NCI-H2196 treated with DMSO at 0.1 percent for 48 hours (cell line): Measurements from ENCODE around the gene MGAT5.

ENCODE experiments used
- DNase-seq: peaks from one replicate; lab custom pipeline; 2025; ENCODE audit not compliant: unreplicated experiment; lab: John Stamatoyannopoulos, UW

MGAT5 gene

GRCh38 chr2:134441153-134441863 lies 187.4 kb downstream of the MGAT5 start:
- no peak for DNase-seq

DNA sequence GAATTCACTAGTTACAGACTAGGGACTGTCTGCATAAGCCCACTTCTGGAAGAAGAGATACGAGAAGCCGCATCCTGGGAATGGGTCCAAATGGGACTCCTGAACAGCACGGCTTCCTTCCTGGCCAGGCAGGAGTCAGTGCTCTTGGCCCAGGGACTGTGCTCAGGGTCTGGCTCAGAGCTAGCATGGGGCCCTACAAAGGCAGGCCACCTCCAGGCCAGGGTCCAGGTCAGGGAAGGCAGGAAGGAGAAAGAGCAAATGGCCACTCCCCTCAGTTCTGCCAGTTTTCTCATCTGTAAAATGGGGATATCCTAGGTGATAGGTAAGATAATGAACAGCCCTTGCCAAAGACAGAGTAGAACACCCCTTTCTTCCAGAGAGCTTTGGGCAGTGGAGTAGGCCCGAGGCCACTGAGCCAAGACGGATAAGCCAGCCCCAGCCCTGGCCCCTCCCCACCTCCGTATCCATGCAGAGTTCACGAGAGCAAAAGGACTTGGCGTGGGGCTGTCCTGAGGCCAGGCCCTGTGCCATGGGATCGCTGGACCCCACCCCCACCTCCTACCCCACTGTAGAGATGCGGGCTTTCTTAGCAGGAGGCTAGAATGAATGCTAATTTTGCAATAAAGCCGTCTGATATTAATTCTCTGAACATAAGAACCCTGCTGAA lies 190.1 kb downstream of the MGAT5 start:
- no peak for DNase-seq

GRCh38 chr2:134445116-134445515 lies 191.2 kb downstream of the MGAT5 start:
- DNase-seq: no peak

- DNase-seq: no peak
These were observed 192.1 kb downstream of the MGAT5 start for GRCh38 chr2:134445985-134446382.

GRCh38 chr2:134446383-134447017 lies 192.6 kb downstream of the MGAT5 start:
- no peak for DNase-seq

GRCh38 chr2:134447669-134448068 lies 193.8 kb downstream of the MGAT5 start:
- DNase-seq: no peak

- DNase-seq: no peak
These were observed 194.8 kb downstream of the MGAT5 start for GRCh38 chr2:134448650-134449049.

DNA sequence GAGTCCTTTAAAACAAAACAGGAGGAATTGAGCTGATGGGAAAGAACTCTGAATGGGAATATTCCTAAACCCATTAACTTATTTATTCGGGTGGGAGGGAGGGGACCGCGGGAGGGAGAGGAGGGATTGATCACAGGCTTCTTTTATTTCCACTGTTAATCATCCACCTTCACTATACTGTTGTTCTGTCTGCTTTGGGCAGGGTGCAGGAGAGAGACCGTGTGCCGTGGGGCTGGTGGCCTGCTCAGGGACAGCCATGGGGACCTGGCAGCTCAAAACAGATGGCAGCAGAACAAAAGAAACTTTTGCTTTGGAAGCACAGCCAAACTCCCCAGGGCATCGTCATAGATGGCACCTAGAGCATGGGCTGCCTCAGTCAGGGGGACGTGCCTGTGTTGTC lies 195.3 kb downstream of the MGAT5 start:
- no peak for DNase-seq

- no peak for DNase-seq
These were observed 196.1 kb downstream of the MGAT5 start for GRCh38 chr2:134449751-134450513.

DNA sequence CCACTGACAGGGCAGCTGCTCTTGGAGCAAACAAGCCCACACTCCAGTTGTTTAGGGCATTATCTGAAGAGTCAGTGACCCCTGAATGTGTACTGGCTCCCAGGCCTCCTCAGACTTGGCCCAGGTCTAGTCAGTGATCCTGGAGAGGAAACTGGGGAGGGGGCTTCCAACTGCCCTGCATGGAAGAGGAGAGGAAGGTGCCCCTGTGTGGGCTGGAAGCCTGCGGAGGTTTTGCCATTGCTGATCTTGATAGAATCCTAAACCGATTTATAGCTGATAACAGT lies 197.4 kb downstream of the MGAT5 start:
- DNase-seq: no peak

DNA sequence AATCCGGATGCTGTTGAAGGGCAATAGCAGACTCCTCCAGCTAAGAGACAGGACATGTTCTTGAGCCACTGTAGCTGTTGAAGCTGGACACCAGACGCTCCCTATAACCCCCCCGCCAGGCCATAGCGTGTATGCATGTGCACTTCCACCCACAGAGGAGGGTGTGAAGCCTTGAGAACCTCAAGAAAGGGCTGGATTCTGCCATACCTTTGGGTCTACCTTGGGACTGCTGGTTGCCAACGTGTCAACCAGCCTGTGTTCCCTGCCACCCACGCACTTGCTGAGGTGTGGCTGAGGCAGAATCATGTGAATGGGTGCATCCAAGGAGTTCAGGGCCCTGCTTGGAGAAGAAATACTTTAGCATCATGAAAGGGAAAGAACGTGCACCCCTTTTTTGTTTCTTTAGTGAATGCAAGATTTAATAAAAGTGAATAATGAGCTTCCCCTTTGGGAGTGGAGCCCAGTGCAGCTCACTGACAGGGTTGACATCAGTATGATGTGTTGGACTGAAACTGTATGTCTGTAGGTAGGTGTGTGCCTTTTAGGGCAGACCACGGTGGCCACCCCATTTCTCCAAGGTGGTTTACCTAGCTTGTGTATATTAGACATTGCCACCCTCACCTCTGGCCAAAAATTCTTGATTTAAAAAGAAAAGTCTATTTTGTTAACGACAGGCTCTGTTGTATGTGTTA lies 198.3 kb downstream of the MGAT5 start:
- DNase-seq: no peak

DNA sequence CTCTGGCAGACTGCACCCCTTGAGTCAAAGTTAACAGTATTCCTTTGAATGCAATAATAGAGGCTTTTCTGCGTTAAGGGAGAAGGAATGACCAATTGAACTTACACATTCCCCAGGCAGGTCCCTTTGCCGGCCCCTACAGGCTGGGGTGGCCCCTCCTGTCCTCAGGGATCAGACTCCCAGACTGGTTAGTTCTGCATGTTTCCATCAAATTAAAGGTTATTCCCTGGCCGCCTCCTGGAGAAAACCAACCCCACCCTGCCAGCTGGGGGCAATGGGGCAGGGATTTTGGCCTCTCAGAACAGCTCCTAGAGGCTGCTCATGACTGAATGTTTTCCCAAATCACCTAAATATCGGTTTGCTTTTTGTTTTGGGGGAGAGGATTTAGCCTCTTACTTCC lies 199.6 kb downstream of the MGAT5 start:
- no peak for DNase-seq

DNA sequence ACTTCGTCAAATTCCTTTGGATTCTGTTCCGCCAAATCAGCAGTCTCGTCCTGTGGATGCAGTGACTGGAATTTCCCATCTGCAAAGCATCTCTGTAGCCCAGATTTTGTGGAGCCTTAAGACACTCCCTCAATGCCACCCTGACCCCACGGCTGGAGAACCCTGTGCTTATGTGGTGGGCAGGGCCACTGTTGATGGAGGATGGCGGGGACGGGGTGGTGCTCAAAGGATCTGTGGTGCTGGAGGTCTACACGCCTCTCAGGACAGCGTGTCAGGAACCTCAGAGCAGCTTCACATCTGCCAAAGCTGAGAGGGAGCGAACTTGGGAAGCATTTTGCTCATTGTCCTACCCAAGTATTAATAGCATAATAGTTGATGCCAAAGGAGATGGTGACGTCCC lies 200.1 kb downstream of the MGAT5 start:
- no peak for DNase-seq

DNA sequence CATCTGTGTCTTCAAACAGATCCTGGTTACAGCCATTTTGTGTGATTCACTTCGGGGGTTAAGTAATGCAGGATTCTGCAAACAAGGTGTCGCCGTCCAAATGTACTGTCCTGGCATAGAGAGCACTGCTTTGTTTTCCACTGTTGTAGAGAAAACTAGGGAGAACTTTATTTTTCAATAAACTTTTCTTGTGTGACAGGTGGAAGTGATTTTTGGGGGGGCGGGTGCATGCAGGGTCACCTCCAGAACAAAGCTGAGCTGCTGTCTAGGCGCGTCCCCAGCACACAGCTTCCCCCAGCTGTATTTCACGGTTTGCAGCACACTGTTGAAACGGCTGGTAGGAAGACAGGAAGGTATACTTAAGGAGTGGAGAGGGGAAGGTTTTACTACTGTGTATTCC lies 200.6 kb downstream of the MGAT5 start:
- DNase-seq: no peak

DNA sequence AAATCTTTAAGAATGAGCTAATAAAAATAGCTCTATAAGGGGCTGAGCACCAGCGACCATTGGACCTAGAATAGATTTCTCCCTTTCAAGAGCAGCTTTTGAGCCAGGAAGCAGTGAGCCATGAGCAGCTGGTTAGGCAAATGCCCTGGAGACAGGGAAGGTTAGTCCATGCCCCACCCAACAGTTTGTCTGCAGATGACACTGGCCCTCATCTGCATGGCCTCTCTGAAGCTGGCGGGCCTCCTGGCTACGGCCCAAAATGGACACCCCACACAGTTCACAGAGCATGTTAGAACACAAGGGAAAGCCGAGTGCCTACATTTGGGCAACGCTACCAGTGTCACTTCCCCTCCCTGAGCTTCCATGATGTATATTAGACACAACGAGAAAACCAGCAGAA lies 201.1 kb downstream of the MGAT5 start:
- DNase-seq: no peak

GRCh38 chr2:134455426-134455825 lies 201.6 kb downstream of the MGAT5 start:
- DNase-seq: no peak

- DNase-seq: no peak
These were observed 203.5 kb downstream of the MGAT5 start for GRCh38 chr2:134457353-134457752.

- no peak for DNase-seq
These were observed 204.0 kb downstream of the MGAT5 start for GRCh38 chr2:134457765-134458472.

- DNase-seq: no peak
These were observed 204.6 kb downstream of the MGAT5 start for GRCh38 chr2:134458473-134458853.

DNA sequence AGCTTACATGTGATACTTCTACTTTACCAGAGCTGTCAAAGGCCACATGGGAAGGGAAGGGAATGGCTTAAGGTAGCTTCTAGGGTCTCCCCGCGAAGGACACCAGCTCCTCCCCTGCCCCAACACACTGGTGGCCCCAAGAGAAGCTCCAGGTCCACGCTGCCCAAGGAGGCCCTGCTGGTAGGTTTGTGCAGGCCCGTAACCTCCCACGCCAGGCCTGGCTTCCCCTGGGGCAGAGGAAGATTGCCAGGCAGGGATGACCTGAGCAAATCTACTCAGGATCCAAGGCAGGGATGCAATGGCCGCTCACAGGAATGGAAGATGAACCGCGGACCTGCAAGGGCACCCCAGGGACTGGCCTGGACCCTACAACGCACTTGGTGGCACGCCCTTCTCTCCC lies 205.1 kb downstream of the MGAT5 start:
- DNase-seq: no peak
